ENCODE measurements around the gene SULT1A2.
"Not testable (repeated sequence)": the region's sequence is repeated elsewhere in the genome, so short reads cannot be mapped to it uniquely, and the experiment has no call there.

Gene SULT1A2

GRCh38 chr16:28606291-28607115 lies 9.7 kb upstream of the SULT1A2 start:
- peaks cover 5% of the 10 kb centered on the region for H3K27me3 ChIP-seq (replicated peaks)
- in situ Hi-C loops (cut with HindIII; ENCODE audit: low pct_ligation_motif_present, low sequenced_read_pairs) = no loop called here
- DNase-seq = no peak

GRCh38 chr16:28604186-28604565 lies 7.3 kb upstream of the SULT1A2 start:
- no peak overlapping the region for H3K27ac ChIP-seq
- TF ChIP-seq CTCF (IDR thresholded peaks at IDR 0.05; ENCODE audit: low read depth, low read length, missing control alignments) = no peak
- in situ Hi-C loops (cut with HindIII; ENCODE audit: low pct_ligation_motif_present, low sequenced_read_pairs) = no loop called here
- peaks cover 4% of the 10 kb centered on the region for H3K27me3 ChIP-seq (replicated peaks)
- no peaks in the 10 kb centered on the region for H3K36me3 ChIP-seq (replicated peaks)
- no peak overlapping the region for H3K4me3 ChIP-seq (ENCODE audit: low read depth, low read length)
- no peak for DNase-seq

More at GRCh38 chr16:28606291-28607115, 9.7 kb upstream of the SULT1A2 start:
- no peak overlapping the region for H3K4me3 ChIP-seq (ENCODE audit: low read depth, low read length)
- no peaks in the 10 kb centered on the region for H3K36me3 ChIP-seq (replicated peaks)
- no peak for TF ChIP-seq CTCF (IDR thresholded peaks at IDR 0.05; ENCODE audit: low read depth, low read length, missing control alignments)
- no peak overlapping the region for H3K27ac ChIP-seq

- DNase-seq = no peak
- no peak overlapping the region for H3K4me3 ChIP-seq (ENCODE audit: low read depth, low read length)
- no peak for TF ChIP-seq CTCF (IDR thresholded peaks at IDR 0.05; ENCODE audit: low read depth, low read length, missing control alignments)
- H3K27me3 ChIP-seq (replicated peaks) = peaks cover 4% of the 10 kb centered on the region
- in situ Hi-C loops (cut with HindIII; ENCODE audit: low pct_ligation_motif_present, low sequenced_read_pairs) = no loop called here
- H3K27ac ChIP-seq = no peak overlapping the region
- H3K36me3 ChIP-seq (replicated peaks) = no peaks in the 10 kb centered on the region
These were observed 6.7 kb upstream of the SULT1A2 start for GRCh38 chr16:28603381-28604185.

GRCh38 chr16:28602529-28602928 lies 5.7 kb upstream of the SULT1A2 start:
- in situ Hi-C loops (cut with HindIII; ENCODE audit: low pct_ligation_motif_present, low sequenced_read_pairs) = no loop called here
- H3K27ac ChIP-seq = no peak overlapping the region
- peaks cover 4% of the 10 kb centered on the region for H3K27me3 ChIP-seq (replicated peaks)
- no peak overlapping the region for H3K4me3 ChIP-seq (ENCODE audit: low read depth, low read length)
- DNase-seq = no peak
- H3K36me3 ChIP-seq (replicated peaks) = no peaks in the 10 kb centered on the region
- no peak for TF ChIP-seq CTCF (IDR thresholded peaks at IDR 0.05; ENCODE audit: low read depth, low read length, missing control alignments)

- in situ Hi-C loops (cut with HindIII; ENCODE audit: low pct_ligation_motif_present, low sequenced_read_pairs); H3K4me3 ChIP-seq (ENCODE audit: low read depth, low read length); H3K36me3 ChIP-seq (replicated peaks); H3K27ac ChIP-seq; DNase-seq; H3K27me3 ChIP-seq (replicated peaks): not testable (repeated sequence)
These were observed 5.2 kb upstream of the SULT1A2 start for GRCh38 chr16:28602062-28602461.

GRCh38 chr16:28601589-28601988 lies 4.7 kb upstream of the SULT1A2 start:
- DNase-seq; H3K27ac ChIP-seq; H3K27me3 ChIP-seq (replicated peaks); H3K4me3 ChIP-seq (ENCODE audit: low read depth, low read length); H3K36me3 ChIP-seq (replicated peaks); in situ Hi-C loops (cut with HindIII; ENCODE audit: low pct_ligation_motif_present, low sequenced_read_pairs): not testable (repeated sequence)

GRCh38 chr16:28600965-28601364 lies 4.1 kb upstream of the SULT1A2 start:
- in situ Hi-C loops (cut with HindIII; ENCODE audit: low pct_ligation_motif_present, low sequenced_read_pairs); H3K27ac ChIP-seq; H3K27me3 ChIP-seq (replicated peaks); H3K36me3 ChIP-seq (replicated peaks); DNase-seq; H3K4me3 ChIP-seq (ENCODE audit: low read depth, low read length): not testable (repeated sequence)

- in situ Hi-C loops (cut with HindIII; ENCODE audit: low pct_ligation_motif_present, low sequenced_read_pairs); DNase-seq; H3K27me3 ChIP-seq (replicated peaks): not testable (repeated sequence)
These were observed 2.8 kb upstream of the SULT1A2 start for GRCh38 chr16:28599377-28600285.

More at GRCh38 chr16:28599377-28600285, 2.8 kb upstream of the SULT1A2 start:
- not testable (repeated sequence) for H3K4me3 ChIP-seq (ENCODE audit: low read depth, low read length); H3K36me3 ChIP-seq (replicated peaks); H3K27ac ChIP-seq
